Spleen (tissue), 7 donors: ENCODE measurements around the gene PAK1.

Source experiments
- CTCF ChIP-seq, 11 experiments: fragments of 200-600 bp in 7 of 11; fragments of 450-650 bp in 4 of 11; sonication (generic) in 4 of 11; IDR thresholded peaks in 8 of 11; conservative IDR thresholded peaks in 3 of 11; 1 replicate in 7 of 11; 2 replicates in 4 of 11; pipeline versions ENCODE4 v1.4.0 to v1.8.0; 2016 to 2021; ENCODE audit warnings: antibody characterized with exemption in 11 of 11, inconsistent platforms in 4 of 11, mild to moderate bottlenecking in 1 of 11
- POLR2A ChIP-seq, 3 donors: fragments of 450-650 bp; IDR thresholded peaks; one replicate each; pipeline ENCODE4 v1.5.1; 2017; ENCODE audit warnings: antibody characterized with exemption in 3 of 3, mild to moderate bottlenecking in 1 of 3
- donor health status: DM: no; HTN: no; CAD: no; lungs with moderate emphysema.
- donor health status: DM: no; HTN: no; CAD: no.
- donor health status: DM: no; HTN: no; CAD: no.

- no peak for TF ChIP-seq POLR2A (IDR thresholded peaks at IDR 0.05)
- no peak for TF ChIP-seq CTCF (IDR thresholded peaks at IDR 0.05 in 8 of 11, conservative IDR thresholded peaks at IDR 0.05 in 3 of 11)
These were observed 23.7 kb downstream of the PAK1 start for GRCh38 chr11:77450227-77450626.
